ENCODE data around the gene SNX6.

- TF ChIP-seq POLR2A (IDR thresholded peaks at IDR 0.05; ENCODE audit: low read depth) (no peak), POLR2AphosphoS5 (IDR thresholded peaks at IDR 0.05) (no peak), CTCF (IDR thresholded peaks at IDR 0.05) (no peak)
These were observed 16.8 kb upstream of the SNX6 start for GRCh38 chr14:34646570-34647255.
